Tibial artery (tissue), 4 donors: Measurements from ENCODE around the gene SAPCD1.

ENCODE experiments used
- DNase-seq, 2 donors: peaks; one replicate each; pipeline ENCODE4 v3.0.0-alpha.2; 2019
- H3K27ac ChIP-seq, 2 donors: fragments of 200-600 bp; sonication (generic) in 1 of 2; 1 replicate in 1 of 2; 2 replicates in 1 of 2; pipeline ENCODE4 v1.5.1; 2018 to 2019; ENCODE audit warnings: mild to moderate bottlenecking in 1 of 2
- H3K27me3 ChIP-seq, 2 donors: fragments of 200-600 bp; sonication (generic) in 1 of 2; one replicate each; pipeline versions ENCODE4 v1.5.1 to v1.6.0; 2016 to 2019
- H3K36me3 ChIP-seq, 3 donors: fragments of 200-600 bp; sonication (generic) in 2 of 3; one replicate each; pipeline ENCODE4 v1.5.1; 2016 to 2019; ENCODE audit warnings: mild to moderate bottlenecking in 2 of 3
- H3K4me1 ChIP-seq, 4 donors: fragments of 200-600 bp; sonication (generic) in 2 of 4; 1 replicate in 3 of 4; 2 replicates in 1 of 4; pipeline ENCODE4 v1.5.1; 2016 to 2019
- H3K4me3 ChIP-seq, 2 donors: fragments of 200-600 bp; sonication (generic) in 1 of 2; 1 replicate in 1 of 2; 2 replicates in 1 of 2; pipeline ENCODE4 v1.5.1; 2018 to 2019; ENCODE audit warnings: mild to moderate bottlenecking in 2 of 2
- H3K9me3 ChIP-seq, 3 donors: fragments of 200-600 bp; sonication (generic) in 1 of 3; one replicate each; pipeline ENCODE4 v1.5.1; 2016 to 2019
- intact Hi-C: fragments of 100-400 bp; cut with DNase I; formaldehyde crosslinking; loops from one replicate; pipeline ENCODE4 v1.15.0; 2023; ENCODE audit warnings: low total_unique reads
- TF ChIP-seq, protein P1 (sequence below), 2 experiments: fragments of 200-600 bp in 1 of 2; fragments of 450-650 bp in 1 of 2; IDR thresholded peaks; one replicate each; pipeline ENCODE4 v1.5.1; 2017 to 2019; ENCODE audit warnings: antibody characterized with exemption in 2 of 2, mild to moderate bottlenecking in 1 of 2, moderate library complexity in 1 of 2

SAPCD1 gene

DNA sequence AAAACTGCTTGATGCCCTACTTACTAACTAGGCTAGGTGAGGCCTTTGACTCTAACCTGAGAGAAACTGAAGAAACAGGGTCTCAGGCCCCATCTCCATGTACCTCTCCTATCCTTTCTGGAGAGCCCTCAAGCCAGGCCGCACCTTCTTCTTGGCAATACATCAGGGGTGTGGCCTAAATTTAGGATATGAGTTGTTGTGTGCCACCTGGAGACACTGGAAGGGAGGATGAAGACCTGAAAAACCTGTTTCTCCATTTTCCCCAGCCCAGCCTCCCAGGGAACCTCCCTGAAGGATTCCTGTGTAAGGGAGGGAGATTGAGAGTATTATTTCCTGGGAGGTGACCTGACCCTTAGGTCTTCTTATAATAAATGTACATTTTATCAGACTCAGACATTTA lies 44.2 kb upstream of the SAPCD1 start:
- Histone ChIP-seq H3K4me3 (no peak overlapping the region), H3K36me3 (no peaks in the 10 kb centered on the region), H3K27ac (no peak overlapping the region), H3K27me3 (no peaks in the 10 kb centered on the region), H3K9me3 (no peaks in the 10 kb centered on the region), H3K4me1 (no peaks in the 10 kb centered on the region)
- DNase-seq, result no peak
- TF ChIP-seq, protein P1, sequence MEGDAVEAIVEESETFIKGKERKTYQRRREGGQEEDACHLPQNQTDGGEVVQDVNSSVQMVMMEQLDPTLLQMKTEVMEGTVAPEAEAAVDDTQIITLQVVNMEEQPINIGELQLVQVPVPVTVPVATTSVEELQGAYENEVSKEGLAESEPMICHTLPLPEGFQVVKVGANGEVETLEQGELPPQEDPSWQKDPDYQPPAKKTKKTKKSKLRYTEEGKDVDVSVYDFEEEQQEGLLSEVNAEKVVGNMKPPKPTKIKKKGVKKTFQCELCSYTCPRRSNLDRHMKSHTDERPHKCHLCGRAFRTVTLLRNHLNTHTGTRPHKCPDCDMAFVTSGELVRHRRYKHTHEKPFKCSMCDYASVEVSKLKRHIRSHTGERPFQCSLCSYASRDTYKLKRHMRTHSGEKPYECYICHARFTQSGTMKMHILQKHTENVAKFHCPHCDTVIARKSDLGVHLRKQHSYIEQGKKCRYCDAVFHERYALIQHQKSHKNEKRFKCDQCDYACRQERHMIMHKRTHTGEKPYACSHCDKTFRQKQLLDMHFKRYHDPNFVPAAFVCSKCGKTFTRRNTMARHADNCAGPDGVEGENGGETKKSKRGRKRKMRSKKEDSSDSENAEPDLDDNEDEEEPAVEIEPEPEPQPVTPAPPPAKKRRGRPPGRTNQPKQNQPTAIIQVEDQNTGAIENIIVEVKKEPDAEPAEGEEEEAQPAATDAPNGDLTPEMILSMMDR (IDR thresholded peaks at IDR 0.05), result no peak
- intact Hi-C loops, result no loop called here

DNA sequence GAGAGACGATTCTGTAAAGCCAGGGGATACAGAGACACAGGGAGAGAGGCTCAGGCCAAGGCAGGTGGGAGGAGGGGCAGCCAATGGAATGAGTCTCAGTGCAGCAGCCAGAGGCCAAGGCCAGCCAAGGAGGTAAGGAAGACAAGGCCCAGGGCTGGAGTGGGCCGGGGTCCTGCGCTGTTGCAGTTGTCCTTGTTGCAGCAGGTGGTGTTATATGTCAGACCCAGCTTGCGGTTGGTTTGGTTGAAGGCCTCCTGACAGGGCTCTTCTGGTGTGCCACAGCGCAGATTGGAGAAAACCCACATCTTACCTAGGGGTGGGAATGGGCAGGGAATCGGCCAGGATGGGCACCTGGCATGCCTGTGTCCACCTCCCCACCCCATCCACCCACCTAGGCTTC lies 43.5 kb upstream of the SAPCD1 start:
- Histone ChIP-seq H3K9me3 (no peaks in the 10 kb centered on the region), H3K36me3 (peaks cover 0 to 1% (median 0%) of the 10 kb centered on the region in 3 donors), H3K4me1 (no peaks in the 10 kb centered on the region), H3K27me3 (no peaks in the 10 kb centered on the region), H3K27ac (no peak overlapping the region), H3K4me3 (no peak overlapping the region)
- TF ChIP-seq, protein P1 (IDR thresholded peaks at IDR 0.05), result no peak
- no peak for DNase-seq
- intact Hi-C loops, result no loop called here

DNA sequence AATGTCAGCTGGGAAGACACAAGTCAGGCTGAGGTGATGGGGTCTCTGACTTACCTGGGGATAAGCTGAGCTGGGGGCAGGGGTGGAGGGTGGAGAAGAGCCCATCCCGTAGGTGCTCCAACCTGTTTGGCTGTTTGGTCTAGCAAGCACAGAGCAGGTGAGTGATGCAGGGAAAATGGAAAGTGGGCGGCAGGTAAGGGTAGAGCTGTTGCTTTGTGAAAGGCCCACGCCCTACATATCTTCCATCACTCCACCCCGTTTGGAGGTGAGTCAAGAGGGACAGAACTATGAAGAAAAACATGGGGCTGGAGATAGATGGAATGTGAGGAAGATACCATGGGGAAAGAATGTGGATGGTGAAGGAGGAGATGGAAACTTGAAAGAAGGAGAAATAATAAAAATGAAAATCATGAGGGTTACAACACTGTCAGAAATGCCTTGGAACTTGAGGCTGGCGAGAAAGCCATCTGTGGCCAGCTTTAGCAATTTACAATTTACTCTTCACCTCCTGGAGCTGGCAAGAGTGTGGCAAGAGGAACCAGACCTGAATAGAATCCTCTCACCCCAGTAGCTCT lies 42.2 kb upstream of the SAPCD1 start:
- Histone ChIP-seq H3K36me3 (peaks cover 0 to 12% (median 0%) of the 10 kb centered on the region in 3 donors), H3K4me1 (no peaks in the 10 kb centered on the region), H3K4me3 (no peak overlapping the region), H3K27me3 (no peaks in the 10 kb centered on the region), H3K9me3 (no peaks in the 10 kb centered on the region), H3K27ac (no peak overlapping the region)
- TF ChIP-seq, protein P1 (IDR thresholded peaks at IDR 0.05), result no peak
- DNase-seq, result no peak
- intact Hi-C loops, result loop anchor here (10.0 kb wide), 1 partner anchor 115 kb away; no protein-coding TSS in a partner anchor

DNA sequence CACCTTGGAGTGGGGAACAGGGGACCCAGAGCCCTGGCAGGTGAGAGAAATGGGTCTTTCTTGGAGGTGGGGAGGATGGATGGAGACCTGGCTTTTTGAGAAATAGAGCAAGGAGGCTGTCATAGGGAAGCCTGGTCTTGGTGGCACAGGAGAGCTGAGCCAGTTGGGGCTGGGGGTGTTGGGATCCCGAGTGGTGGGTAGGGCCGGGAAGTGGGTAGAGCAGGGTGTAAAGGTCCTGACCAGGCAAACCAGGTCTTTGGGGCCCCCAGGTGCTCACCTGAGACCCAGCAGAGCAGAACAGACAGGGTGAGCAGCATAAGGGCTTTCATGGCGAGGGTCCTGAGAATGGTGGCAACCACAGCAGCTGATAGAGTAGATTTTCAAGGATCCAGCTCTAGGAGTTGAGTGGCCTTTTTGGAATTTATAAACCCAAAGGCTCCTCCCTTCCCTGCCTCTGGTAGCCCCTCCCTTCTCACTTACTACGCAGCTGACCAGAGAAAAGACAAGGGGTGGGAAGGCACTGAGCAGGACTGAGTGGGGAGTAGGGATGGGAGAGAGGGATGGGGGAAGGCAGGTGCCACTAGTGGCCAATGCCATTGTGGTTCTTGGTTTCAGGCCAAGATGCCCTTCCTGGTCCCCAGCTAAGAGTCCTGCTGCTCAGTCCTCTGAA lies 41.0 kb upstream of the SAPCD1 start, which contains the start of gene LY6G6C:
TSS of gene LY6G6C (minus strand) at position 396 of the 670 bp plus-strand sequence. CDS start at position 329, 67 bp downstream.
- intact Hi-C loops, result loop anchor here (10.0 kb wide), 1 partner anchor 113 kb away; no protein-coding TSS in a partner anchor
- no peaks in the 10 kb centered on the region for H3K9me3 ChIP-seq
- H3K27ac ChIP-seq, result no peak within 1 kb of the TSS
- TF ChIP-seq, protein P1 (IDR thresholded peaks at IDR 0.05), result no peak
- H3K4me1 ChIP-seq, result no peaks in the 10 kb centered on the region
- no peak within 1 kb of the TSS for H3K4me3 ChIP-seq
- H3K36me3 ChIP-seq, result peaks cover 8 to 24% (median 11%) of the 10 kb centered on the region in 3 donors
- H3K27me3 ChIP-seq, result no peaks in the 10 kb centered on the region
- no peak for DNase-seq

DNA sequence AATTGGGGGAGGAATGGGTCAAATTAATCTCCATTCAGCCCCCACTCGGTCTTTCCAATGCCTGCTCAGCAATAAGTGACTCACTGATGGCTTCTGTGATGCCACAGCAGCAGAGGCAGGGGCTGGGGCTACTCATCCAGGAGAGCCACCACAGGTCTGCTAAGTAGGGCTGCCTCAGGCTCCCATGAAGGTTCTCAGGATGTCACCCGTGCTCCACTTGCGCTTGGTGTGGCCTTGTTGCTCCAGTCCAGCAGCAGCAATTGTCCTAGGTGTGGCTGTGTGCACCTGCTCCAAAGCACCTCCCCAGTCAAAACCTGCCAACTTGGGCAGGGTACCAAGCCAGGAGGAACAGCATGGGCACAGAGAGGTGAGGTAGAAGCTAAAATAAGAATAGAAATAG lies 40.3 kb upstream of the SAPCD1 start:
- TF ChIP-seq, protein P1 (IDR thresholded peaks at IDR 0.05), result no peak
- intact Hi-C loops, result loop anchor here (10.0 kb wide), 1 partner anchor 113 kb away; no protein-coding TSS in a partner anchor
- no peak overlapping the region for H3K27ac ChIP-seq
- no peaks in the 10 kb centered on the region for H3K9me3 ChIP-seq
- H3K4me3 ChIP-seq, result no peak overlapping the region
- peaks cover 15 to 31% (median 18%) of the 10 kb centered on the region in 3 donors for H3K36me3 ChIP-seq
- peaks cover 0 to 4% (median 1%) of the 10 kb centered on the region in 4 donors for H3K4me1 ChIP-seq
- DNase-seq, result no peak
- no peaks in the 10 kb centered on the region for H3K27me3 ChIP-seq
